Stomach (tissue), 9 donors: ENCODE data around the gene POMT1. TPM values are rescaled to one million over a fixed set of nuclear protein-coding genes. Genes with fewer than 3 reads are reported as not detected.

ENCODE experiments used
- DNase-seq, 2 donors: peaks; one replicate each; pipeline versions ENCODE4 v3.0.0 to v3.0.0-alpha.2; 2013 to 2019
- H3K27ac ChIP-seq, 5 donors: fragments of 200-600 bp in 4 of 5; sonication (generic) in 4 of 5; one replicate each; pipeline ENCODE4 v1.5.1; 2013 to 2019; ENCODE audit warnings: mild to moderate bottlenecking in 1 of 5, moderate library complexity in 1 of 5
- H3K27me3 ChIP-seq, 3 donors: fragments of 200-600 bp; sonication (generic); one replicate each; pipeline ENCODE4 v1.5.1; 2017 to 2019; ENCODE audit warnings: mixed run types in 1 of 3
- H3K36me3 ChIP-seq, 4 donors: fragments of 200-600 bp; sonication (generic); 1 replicate in 3 of 4; 2 replicates in 1 of 4; pipeline ENCODE4 v1.5.1; 2016 to 2019
- H3K4me1 ChIP-seq, 4 donors: fragments of 200-600 bp; sonication (generic); one replicate each; pipeline ENCODE4 v1.5.1; 2016 to 2019
- H3K4me3 ChIP-seq, 4 donors: fragments of 200-600 bp; sonication (generic) in 3 of 4; one replicate each; pipeline ENCODE4 v1.5.1; 2016 to 2019; ENCODE audit warnings: mild to moderate bottlenecking in 1 of 4
- H3K9me3 ChIP-seq, 4 donors: fragments of 200-600 bp; sonication (generic); one replicate each; pipeline ENCODE4 v1.5.1; 2016 to 2019
- EP300 ChIP-seq: sonication (generic); formaldehyde crosslinking; IDR thresholded peaks from one replicate; pipeline ENCODE4 v1.6.1; 2017; ENCODE audit warnings: antibody characterized with exemption
- POLR2A ChIP-seq, 4 donors: fragments of 450-650 bp; IDR thresholded peaks; one replicate each; pipeline ENCODE4 v1.6.1; 2016; ENCODE audit warnings: antibody characterized with exemption in 4 of 4, control low read depth in 2 of 4, mild to moderate bottlenecking in 1 of 4, moderate library complexity in 1 of 4
- POLR2AphosphoS5 ChIP-seq, 3 donors: sonication (generic); formaldehyde crosslinking; IDR thresholded peaks; one replicate each; pipeline ENCODE4 v1.6.1; 2016; ENCODE audit warnings: antibody characterized with exemption in 3 of 3
- WGBS, 5 donors: extraction: QIAGEN DNeasy Blood & Tissue Kit in 3 of 5; methylation state at CpG; one replicate each; pipeline versions ENCODE4 v1.1.5 to v1.1.7; 2013 to 2018; 5-methylcytosine and 5-hydroxymethylcytosine counted together
- intact Hi-C: fragments of 100-400 bp; cut with DNase I; formaldehyde crosslinking; loops from one replicate; pipeline ENCODE4 v1.15.1; 2023; ENCODE audit warnings: low total_unique reads
- polyA plus RNA-seq, 3 donors: library from polyadenylated mRNA; stranded (reverse); fragments of 200-250 nt; gene quantifications; one replicate each; pipeline ENCODE4 v1.2.3, GENCODE V29; 2013
- total RNA-seq, 5 donors: library from RNA; depleted of rRNA; stranded (reverse); fragments of >200 nt; gene quantifications; one replicate each; pipeline versions ENCODE4 v1.1.0 to v1.2.3, GENCODE V29; 2014 to 2016
- TF ChIP-seq, protein P1 (sequence below), 7 experiments: fragments of 450-650 bp in 4 of 7; fragments of 200-600 bp in 3 of 7; sonication (generic) in 3 of 7; IDR thresholded peaks; one replicate each; pipeline ENCODE4 v1.5.1; 2016 to 2019; ENCODE audit warnings: antibody characterized with exemption in 7 of 7, control low read depth in 2 of 7, mild to moderate bottlenecking in 1 of 7
- donor health status: healthy with polysubstance abuse.
- donor health status: Bipolar disorder and iron deficiency.
- donor health status: healthy.

POMT1 gene
- total and polyA plus RNA-seq, 8 donors: 3.5 to 59.7 (median 16.2) TPM

DNA sequence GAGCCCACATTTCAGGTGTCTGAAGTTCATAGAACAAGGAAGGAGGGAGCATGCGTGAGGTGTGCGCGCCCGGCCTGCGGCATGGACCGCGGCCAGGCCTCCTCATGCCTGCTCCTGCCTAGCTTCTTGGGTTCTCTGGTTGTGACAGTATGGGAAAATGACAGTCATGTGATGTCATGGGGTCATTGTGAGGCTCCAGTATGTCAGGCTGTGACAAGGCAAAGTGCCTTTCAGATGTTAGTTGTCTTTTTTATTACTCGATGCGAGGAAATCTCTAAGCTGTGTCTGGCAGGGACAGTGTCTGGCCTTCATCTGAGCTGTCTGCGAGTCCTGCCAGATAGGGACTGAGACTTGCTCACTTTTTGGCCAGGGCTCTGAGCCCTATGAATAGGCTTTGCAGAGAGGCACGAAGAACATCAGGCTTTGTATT, 15.1 kb downstream of the POMT1 start:
- 76 to 97% (median 93%) methylated on average over 11 of the region's 11 CpGs for WGBS, 5 donors
- Histone ChIP-seq H3K9me3 (no peaks in the 10 kb centered on the region), H3K4me1 (peaks cover 0 to 13% (median 0%) of the 10 kb centered on the region in 4 donors), H3K4me3 (no peak overlapping the region), H3K27me3 (no peaks in the 10 kb centered on the region), H3K27ac (peak overlapping the region in 3 of 5 donors; percentile 23 to 65 (median 27)), H3K36me3 (peaks cover 67 to 100% (median 99%) of the 10 kb centered on the region in 4 donors)
- intact Hi-C loops: no loop called here
- DNase-seq: peak in 1 of 2 donors; percentile 39
- TF ChIP-seq POLR2AphosphoS5 (IDR thresholded peaks at IDR 0.05): peak in 1 of 3 donors; percentile 75
- TF ChIP-seq EP300: no peak

DNA sequence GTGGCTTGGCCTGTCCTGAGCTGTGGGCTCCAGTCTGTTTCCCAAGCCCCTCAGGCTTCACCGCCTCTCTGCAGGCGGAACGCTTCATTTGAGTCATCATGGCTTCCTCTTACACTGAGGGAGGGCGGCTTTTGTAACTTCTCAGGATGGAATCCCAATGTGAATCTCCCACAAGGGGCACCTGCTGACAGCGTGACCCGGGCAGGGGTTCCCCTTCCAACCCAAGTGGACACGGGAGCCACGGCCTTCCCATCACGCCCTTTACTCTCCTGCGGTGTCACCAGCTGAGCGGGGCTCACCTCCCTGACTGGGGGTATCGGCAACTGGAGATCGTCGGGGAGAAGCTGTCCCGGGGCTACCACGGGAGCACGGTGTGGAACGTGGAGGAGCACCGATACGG, 15.8 kb downstream of the POMT1 start:
- H3K4me3 ChIP-seq: no peak overlapping the region
- peaks cover 0 to 13% (median 0%) of the 10 kb centered on the region in 4 donors for H3K4me1 ChIP-seq
- intact Hi-C loops: no loop called here
- no peaks in the 10 kb centered on the region for H3K9me3 ChIP-seq
- no peak for TF ChIP-seq EP300
- no peak for TF ChIP-seq POLR2A (IDR thresholded peaks at IDR 0.05)
- no peak for TF ChIP-seq POLR2AphosphoS5 (IDR thresholded peaks at IDR 0.05)
- TF ChIP-seq, protein P1, sequence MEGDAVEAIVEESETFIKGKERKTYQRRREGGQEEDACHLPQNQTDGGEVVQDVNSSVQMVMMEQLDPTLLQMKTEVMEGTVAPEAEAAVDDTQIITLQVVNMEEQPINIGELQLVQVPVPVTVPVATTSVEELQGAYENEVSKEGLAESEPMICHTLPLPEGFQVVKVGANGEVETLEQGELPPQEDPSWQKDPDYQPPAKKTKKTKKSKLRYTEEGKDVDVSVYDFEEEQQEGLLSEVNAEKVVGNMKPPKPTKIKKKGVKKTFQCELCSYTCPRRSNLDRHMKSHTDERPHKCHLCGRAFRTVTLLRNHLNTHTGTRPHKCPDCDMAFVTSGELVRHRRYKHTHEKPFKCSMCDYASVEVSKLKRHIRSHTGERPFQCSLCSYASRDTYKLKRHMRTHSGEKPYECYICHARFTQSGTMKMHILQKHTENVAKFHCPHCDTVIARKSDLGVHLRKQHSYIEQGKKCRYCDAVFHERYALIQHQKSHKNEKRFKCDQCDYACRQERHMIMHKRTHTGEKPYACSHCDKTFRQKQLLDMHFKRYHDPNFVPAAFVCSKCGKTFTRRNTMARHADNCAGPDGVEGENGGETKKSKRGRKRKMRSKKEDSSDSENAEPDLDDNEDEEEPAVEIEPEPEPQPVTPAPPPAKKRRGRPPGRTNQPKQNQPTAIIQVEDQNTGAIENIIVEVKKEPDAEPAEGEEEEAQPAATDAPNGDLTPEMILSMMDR (IDR thresholded peaks at IDR 0.05): no peak
- H3K27ac ChIP-seq: peak overlapping the region in 1 of 5 donors; percentile 65
- no peaks in the 10 kb centered on the region for H3K27me3 ChIP-seq
- H3K36me3 ChIP-seq: peaks cover 65 to 100% (median 99%) of the 10 kb centered on the region in 4 donors
- 94 to 97% (median 97%) methylated on average over 14 to 20 of the region's 20 CpGs for WGBS, 5 donors
- DNase-seq: no peak

DNA sequence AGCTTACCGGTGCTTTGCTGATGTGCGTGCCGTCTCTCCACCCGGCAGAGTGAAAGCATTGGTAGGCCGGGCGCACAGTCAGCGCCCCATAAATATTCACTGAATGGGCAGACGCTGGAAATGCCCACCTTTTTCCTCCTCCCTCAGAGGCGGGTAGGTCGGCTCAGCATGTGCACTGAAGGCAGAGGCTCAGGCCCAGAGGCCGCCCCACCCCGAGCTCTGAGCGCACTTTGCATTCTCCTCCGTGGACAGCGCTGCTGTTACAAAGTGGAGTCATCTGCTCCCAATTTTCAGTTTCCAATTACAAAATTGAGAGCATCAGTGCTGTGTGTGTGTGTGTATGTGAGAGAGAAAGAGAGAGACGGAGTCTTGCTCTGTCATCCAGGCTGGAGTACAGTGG, 17.8 kb downstream of the POMT1 start:
- no peak for DNase-seq
- H3K4me3 ChIP-seq: no peak overlapping the region
- no peak overlapping the region for H3K27ac ChIP-seq
- intact Hi-C loops: no loop called here
- WGBS, 5 donors: 83 to 85% (median 83%) methylated on average over 16 of the region's 16 CpGs
- peaks cover 68 to 100% (median 99%) of the 10 kb centered on the region in 4 donors for H3K36me3 ChIP-seq
- H3K27me3 ChIP-seq: no peaks in the 10 kb centered on the region
- TF ChIP-seq POLR2A (IDR thresholded peaks at IDR 0.05): no peak
- TF ChIP-seq POLR2AphosphoS5 (IDR thresholded peaks at IDR 0.05): no peak
- TF ChIP-seq, protein P1 (IDR thresholded peaks at IDR 0.05): no peak
- no peak for TF ChIP-seq EP300
- no peaks in the 10 kb centered on the region for H3K9me3 ChIP-seq
- peaks cover 0 to 13% (median 0%) of the 10 kb centered on the region in 4 donors for H3K4me1 ChIP-seq

DNA sequence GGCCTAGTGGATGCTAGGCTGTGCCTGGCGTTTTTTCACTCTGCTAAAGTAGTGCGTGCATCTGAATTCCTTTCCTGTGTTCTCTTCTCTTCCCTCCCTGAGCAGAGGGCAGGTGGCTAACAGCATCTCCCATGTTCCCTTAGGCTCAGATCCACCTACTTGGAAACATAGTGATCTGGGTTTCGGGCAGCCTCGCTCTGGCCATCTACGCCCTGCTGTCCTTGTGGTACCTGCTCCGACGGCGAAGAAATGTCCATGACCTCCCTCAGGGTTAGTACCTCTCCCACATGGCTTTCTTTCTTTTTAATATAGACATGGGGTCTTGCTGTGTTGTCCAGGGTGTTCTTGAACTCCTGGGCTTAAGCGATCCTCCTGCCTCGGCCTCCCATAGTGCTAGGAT, 18.5 kb downstream of the POMT1 start:
- Histone ChIP-seq H3K36me3 (peaks cover 70 to 100% (median 99%) of the 10 kb centered on the region in 4 donors), H3K27ac (no peak overlapping the region), H3K4me3 (no peak overlapping the region), H3K4me1 (peaks cover 0 to 13% (median 0%) of the 10 kb centered on the region in 4 donors), H3K9me3 (no peaks in the 10 kb centered on the region), H3K27me3 (no peaks in the 10 kb centered on the region)
- no peak for TF ChIP-seq EP300
- TF ChIP-seq POLR2AphosphoS5 (IDR thresholded peaks at IDR 0.05): no peak
- TF ChIP-seq, protein P1 (IDR thresholded peaks at IDR 0.05): no peak
- no peak for TF ChIP-seq POLR2A (IDR thresholded peaks at IDR 0.05)
- intact Hi-C loops: no loop called here
- WGBS, 5 donors: 92 to 98% (median 94%) methylated on average over 10 of the region's 10 CpGs
- DNase-seq: no peak

DNA sequence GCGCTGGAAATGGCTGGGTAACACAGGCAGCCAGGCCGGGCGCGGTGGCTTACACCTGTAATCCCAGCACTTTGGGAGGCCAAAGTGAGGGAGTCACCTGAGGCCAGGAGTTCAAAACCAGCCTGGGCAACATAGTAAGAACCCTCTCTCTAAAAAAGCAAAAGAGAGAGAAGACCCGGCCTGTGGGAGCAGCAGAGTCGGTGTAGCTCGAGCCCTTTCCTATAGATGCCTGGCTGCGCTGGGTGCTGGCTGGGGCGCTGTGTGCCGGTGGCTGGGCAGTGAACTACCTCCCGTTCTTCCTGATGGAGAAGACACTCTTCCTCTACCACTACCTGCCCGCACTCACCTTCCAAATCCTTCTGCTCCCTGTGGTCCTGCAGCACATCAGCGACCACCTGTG, 19.1 kb downstream of the POMT1 start:
- H3K36me3 ChIP-seq: peaks cover 69 to 100% (median 99%) of the 10 kb centered on the region in 4 donors
- no peak for DNase-seq
- no peak for TF ChIP-seq EP300
- TF ChIP-seq, protein P1 (IDR thresholded peaks at IDR 0.05): no peak
- TF ChIP-seq POLR2AphosphoS5 (IDR thresholded peaks at IDR 0.05): no peak
- no peak for TF ChIP-seq POLR2A (IDR thresholded peaks at IDR 0.05)
- H3K9me3 ChIP-seq: no peaks in the 10 kb centered on the region
- H3K4me1 ChIP-seq: peaks cover 0 to 13% (median 0%) of the 10 kb centered on the region in 4 donors
- intact Hi-C loops: no loop called here
- H3K27ac ChIP-seq: no peak overlapping the region
- H3K4me3 ChIP-seq: no peak overlapping the region
- H3K27me3 ChIP-seq: no peaks in the 10 kb centered on the region
- WGBS, 5 donors: 89 to 97% (median 96%) methylated on average over 13 of the region's 13 CpGs
